Measurements from ENCODE around the gene TMTC2.
A peak's percentile ranks its signal among the peaks of the same experiment; 100 is the strongest.
"Not testable (repeated sequence)": the region's sequence is repeated elsewhere in the genome, so short reads cannot be mapped to it uniquely, and the experiment has no call there.

TMTC2 gene

GRCh38 chr12:82797480-82797879 lies 110.8 kb downstream of the TMTC2 start:
- no peak for DNase-seq

- DNase-seq = no peak
Measured at GRCh38 chr12:82800185-82800584, 113.5 kb downstream of the TMTC2 start.

DNA sequence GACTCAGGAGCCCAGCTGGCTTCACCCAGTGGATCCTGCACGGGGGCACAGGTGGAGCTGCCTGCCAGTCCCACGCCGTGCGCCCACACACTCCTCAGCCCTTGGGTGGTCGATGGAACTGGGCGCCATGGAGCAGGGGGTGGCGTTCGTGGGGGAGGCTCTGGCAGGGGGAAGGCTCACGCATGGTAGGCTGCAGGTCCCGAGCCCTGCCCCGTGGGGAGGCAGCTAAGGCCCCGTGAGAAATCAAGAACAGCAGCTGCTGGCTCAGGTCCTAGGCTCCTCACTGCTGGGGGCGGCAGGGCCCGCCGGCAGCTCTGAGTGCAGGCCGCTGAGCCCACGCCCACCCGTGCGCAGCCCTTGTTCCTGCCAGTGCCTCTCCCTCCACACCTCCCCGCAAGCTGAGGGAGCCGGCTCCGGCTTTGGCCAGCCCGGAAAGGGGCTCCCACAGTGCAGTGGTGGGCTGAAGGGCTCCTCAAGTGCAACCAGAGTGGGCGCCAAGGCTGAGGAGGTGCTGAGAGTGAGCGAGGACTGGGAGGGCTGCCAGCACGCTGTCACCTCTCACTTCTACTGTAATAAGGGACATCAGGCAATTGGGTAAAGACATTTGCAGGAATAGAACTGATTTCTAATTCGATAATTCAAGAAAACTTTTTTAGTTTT lies 115.4 kb downstream of the TMTC2 start:
- DNase-seq = no peak

- peak; percentile 20 for DNase-seq
Measured at GRCh38 chr12:82803201-82803600, 116.5 kb downstream of the TMTC2 start.

DNA sequence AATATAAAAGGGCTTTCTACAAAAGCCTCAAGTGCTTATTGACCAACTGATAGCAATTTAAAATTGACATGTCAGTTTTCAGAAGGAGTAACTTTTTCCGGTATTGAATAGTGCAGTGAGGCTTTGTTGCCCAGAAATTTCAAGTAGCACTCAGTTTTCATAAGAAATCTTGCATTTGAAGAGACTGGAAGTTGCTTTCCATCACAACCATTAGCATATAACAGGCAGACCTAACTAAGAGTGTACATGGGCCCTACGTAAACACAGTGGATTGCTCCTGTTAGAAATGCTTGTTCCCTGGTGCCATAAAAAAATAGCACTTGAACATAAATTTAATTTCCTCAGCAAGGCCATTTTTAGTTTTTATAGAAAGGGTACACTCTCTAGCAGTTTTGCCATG lies 117.9 kb downstream of the TMTC2 start:
- DNase-seq = no peak

- not testable (repeated sequence) for DNase-seq
Measured at GRCh38 chr12:82805004-82805403, 118.3 kb downstream of the TMTC2 start.

- no peak for DNase-seq
Measured at GRCh38 chr12:82805812-82806497, 119.2 kb downstream of the TMTC2 start.

GRCh38 chr12:82807132-82807737 lies 120.5 kb downstream of the TMTC2 start:
- no peak for DNase-seq

- DNase-seq = no peak
Measured at GRCh38 chr12:82810568-82810967, 123.9 kb downstream of the TMTC2 start.

GRCh38 chr12:82817368-82817767 lies 130.7 kb downstream of the TMTC2 start:
- no peak for DNase-seq

- no peak for DNase-seq
Measured at GRCh38 chr12:82818271-82819035, 131.7 kb downstream of the TMTC2 start.

GRCh38 chr12:82826505-82826904 lies 139.8 kb downstream of the TMTC2 start:
- no peak for DNase-seq

- no peak for DNase-seq
Measured at GRCh38 chr12:82832096-82832495, 145.4 kb downstream of the TMTC2 start.

DNA sequence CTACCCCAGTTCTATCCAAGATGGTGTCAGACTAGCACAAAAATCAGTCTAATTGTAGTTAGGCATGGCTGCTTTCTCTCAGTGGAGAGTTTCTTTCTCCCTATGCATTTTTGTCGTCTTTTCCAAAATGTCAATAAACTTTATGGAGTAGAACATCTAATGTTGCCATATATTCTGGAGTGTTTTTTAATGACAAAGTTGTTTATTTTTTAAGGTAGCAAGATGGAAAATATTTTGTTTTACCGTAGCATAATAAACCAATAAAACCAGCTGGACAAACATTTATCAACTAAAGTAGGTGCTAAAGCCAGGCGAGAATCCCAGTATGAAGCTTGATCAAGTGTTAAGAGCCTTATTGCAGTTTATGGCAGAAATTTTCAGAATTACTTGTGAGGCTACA lies 146.3 kb downstream of the TMTC2 start:
- no peak for DNase-seq

- DNase-seq = no peak
Measured at GRCh38 chr12:82833481-82833880, 146.8 kb downstream of the TMTC2 start.

DNA sequence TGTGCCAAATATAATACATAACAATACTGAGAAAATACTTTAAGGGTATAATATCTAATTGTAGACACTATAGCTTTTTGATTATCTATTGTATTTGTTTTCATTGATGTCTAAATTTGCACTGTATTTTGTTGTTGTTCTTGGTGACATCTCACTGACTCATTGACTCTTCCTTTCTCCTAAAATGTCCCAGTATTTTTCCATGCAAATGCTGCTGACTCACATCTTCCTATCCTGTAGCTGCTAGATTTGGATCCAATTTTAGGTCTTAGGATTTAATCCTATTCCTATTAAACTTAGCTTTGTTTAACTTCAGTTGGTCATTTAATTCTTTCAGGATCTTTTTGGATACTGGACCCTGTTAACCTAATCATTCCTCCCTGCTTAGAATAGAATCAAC lies 148.5 kb downstream of the TMTC2 start:
- DNase-seq = no peak

- no peak for DNase-seq
Measured at GRCh38 chr12:82838131-82838551, 151.4 kb downstream of the TMTC2 start.

GRCh38 chr12:82838827-82839226 lies 152.1 kb downstream of the TMTC2 start:
- no peak for DNase-seq

DNA sequence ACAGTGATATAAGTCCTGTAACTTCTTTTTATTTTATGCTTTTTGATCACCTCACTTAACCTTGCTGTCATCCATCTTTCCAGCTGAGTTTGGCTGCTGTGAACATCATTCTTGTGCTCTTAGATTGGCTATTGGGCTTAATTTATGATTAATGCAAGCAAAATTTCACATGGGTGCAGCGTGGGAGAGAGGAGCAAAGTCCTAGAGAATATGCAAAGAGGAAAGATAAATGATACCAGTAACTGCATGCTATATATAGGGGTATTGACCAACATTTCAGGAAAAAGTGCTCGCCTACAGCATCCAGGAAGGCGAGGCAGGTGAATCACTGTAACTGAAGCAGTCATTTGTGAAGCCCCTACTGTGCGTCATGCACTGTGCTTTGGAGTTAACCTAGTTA lies 153.1 kb downstream of the TMTC2 start:
- DNase-seq = no peak

DNA sequence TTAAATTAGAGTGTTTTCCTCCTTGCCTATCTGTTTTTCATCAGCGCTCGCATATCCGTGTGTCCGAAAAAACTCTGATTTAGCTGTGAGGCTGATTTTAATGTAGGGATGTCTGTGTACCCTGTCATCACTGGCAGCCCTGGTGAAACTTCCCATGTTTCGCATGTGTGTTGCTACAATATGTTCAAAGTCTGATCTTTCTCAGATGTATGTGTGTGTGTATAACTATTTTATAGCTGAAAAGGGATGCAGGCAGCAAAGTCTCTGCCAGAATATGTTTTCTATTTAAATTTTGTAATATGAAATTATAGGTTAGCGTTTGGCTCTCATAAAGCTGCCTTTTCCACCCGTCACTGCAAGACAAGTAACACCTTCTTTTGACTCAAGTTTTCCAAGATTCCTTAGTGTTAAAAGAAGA lies 154.8 kb downstream of the TMTC2 start:
- DNase-seq = no peak

GRCh38 chr12:82842480-82842879 lies 155.8 kb downstream of the TMTC2 start:
- DNase-seq = no peak

GRCh38 chr12:82845076-82845475 lies 158.4 kb downstream of the TMTC2 start:
- not testable (repeated sequence) for DNase-seq

DNA sequence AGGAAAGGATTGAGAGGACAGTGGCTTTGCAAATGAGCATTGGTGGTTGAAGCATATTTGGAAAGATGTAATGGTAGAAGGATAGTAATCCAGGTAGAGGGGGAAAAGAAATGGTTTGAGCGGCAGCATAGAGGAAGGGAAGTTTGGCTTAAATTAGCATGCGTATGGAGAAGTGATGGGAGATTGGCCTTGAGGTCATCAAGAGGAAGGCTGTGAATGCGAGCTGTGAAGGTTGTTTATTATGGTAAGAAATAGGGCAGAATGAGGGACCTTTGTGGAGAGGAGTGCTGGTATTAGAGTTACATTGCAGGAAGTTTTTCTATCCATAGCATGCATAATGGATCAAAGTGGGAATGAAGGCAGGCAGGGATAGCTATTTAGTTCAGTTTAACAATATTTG lies 162.1 kb downstream of the TMTC2 start:
- DNase-seq = no peak

DNA sequence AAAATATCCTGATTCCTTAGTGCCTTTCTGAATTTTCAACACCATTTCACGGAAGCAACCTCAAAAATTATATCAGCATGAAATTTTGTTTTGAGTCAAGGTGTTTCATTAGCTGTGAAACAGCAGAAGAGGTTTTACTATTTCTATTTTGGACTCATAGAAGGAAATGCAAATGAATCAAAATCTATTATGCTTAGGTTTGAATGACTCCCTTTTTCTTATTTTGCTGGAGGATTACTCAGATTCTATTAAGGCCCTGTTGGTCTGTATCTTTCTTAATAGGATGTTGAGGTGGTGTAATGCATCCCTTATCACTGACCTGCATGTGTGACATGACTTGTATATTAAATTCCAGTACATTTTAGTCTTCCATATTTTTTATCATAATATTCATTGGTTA lies 165.8 kb downstream of the TMTC2 start:
- DNase-seq = no peak
